HEK293 (cell line): ENCODE measurements around the gene PPP1R9B.

Experiments
- CTCF ChIP-seq: fragments of 450-650 bp; formaldehyde crosslinking; IDR thresholded peaks from 2 replicates; pipeline ENCODE4 v1.5.1; 2016; ENCODE audit warnings: missing biosample characterization, missing genetic modification characterization
- INSM2 ChIP-seq: fragments of 450-650 bp; formaldehyde crosslinking; IDR thresholded peaks from 2 replicates; pipeline ENCODE4 v1.5.1; 2016; ENCODE audit warnings: missing biosample characterization, missing genetic modification characterization
- PRDM10 ChIP-seq: fragments of 450-650 bp; formaldehyde crosslinking; IDR thresholded peaks from 2 replicates; pipeline ENCODE4 v1.5.1; 2016; ENCODE audit warnings: missing biosample characterization, missing genetic modification characterization
- ZBTB11 ChIP-seq: fragments of 450-650 bp; formaldehyde crosslinking; conservative IDR thresholded peaks from 2 replicates; pipeline ENCODE4 v1.5.1; 2016; ENCODE audit warnings: low read depth, missing biosample characterization, missing genetic modification characterization
- ZBTB6 ChIP-seq: fragments of 450-650 bp; formaldehyde crosslinking; IDR thresholded peaks from 2 replicates; pipeline ENCODE4 v1.5.1; 2017; ENCODE audit warnings: missing biosample characterization, missing genetic modification characterization
- ZNF639 ChIP-seq: fragments of 450-650 bp; formaldehyde crosslinking; IDR thresholded peaks from 2 replicates; pipeline ENCODE4 v1.5.1; 2016; ENCODE audit warnings: missing biosample characterization, missing genetic modification characterization

- no peak for TF ChIP-seq ZBTB11
- no peak for TF ChIP-seq ZNF639 (tag by site-specific recombination)
- no peak for TF ChIP-seq PRDM10
- no peak for TF ChIP-seq INSM2
- no peak for TF ChIP-seq CTCF (tag by site-specific recombination)
- no peak for TF ChIP-seq ZBTB6
These were observed 22.6 kb downstream of the PPP1R9B start for GRCh38 chr17:50127697-50128361.
